HG03280 (cell line): ENCODE data around the gene MYO9B.
"Not testable (repeated sequence)": the region's sequence is repeated elsewhere in the genome, so short reads cannot be mapped to it uniquely, and the experiment has no call there.

Experiments
- ATAC-seq: cut with Tn5 transposase; IDR thresholded peaks from one replicate; pipeline ENCODE4 v1.9.1; 2021; ENCODE audit warnings: mild to moderate bottlenecking, moderate library complexity; ENCODE audit not compliant: unreplicated experiment

The MYO9B gene

DNA sequence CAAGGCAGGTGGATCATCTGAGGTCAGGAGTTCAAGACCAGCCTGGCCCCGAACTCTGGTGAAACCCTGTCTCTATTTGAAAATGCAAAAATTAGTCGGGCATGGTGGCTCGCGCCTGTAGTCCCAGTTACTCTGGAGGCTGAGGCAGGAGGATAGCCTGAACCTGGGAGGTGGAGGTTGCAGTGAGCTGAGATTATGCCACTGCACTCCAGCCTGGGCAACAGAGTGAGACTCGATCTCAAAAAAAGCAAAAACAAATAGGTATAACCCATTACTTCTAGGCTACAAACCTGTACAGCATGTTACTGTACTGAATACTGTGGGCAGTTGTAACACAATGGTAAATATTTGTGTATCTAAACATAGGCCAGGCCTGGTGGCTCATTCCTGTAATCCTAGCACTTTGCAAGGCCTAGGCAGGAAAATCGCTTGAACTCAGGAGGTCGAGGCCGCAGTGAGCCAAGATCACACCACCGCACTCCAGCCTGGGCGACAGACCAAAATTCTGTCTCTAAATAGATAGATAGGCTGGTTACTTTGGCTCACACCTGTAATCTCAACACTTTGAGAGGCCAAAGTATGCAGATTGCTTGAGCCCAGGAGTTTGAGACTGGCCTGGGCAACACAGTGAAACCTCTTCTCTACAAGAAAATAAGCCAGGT is 63.5 kb downstream of the MYO9B start:
- ATAC-seq, result no peak

DNA sequence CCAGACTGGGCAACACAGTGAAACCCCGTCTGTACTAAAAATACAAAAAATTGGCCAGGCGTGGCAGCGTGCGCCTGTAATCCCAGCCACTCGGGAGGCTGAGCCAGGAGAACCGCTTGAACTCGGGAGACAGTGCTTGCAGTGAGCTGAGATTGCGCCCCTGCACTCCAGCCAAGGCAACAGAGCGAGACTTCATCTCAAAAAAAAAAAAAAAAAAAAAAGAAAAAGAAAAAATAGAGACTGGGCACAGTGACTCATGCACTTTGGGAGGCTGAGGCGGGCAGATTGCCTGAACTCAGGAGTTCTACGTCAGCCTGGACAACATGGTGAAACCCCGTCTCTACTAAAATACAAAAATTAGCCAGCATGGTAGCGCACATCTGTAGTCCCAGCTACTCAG is 69.2 kb downstream of the MYO9B start:
- ATAC-seq, result not testable (repeated sequence)

DNA sequence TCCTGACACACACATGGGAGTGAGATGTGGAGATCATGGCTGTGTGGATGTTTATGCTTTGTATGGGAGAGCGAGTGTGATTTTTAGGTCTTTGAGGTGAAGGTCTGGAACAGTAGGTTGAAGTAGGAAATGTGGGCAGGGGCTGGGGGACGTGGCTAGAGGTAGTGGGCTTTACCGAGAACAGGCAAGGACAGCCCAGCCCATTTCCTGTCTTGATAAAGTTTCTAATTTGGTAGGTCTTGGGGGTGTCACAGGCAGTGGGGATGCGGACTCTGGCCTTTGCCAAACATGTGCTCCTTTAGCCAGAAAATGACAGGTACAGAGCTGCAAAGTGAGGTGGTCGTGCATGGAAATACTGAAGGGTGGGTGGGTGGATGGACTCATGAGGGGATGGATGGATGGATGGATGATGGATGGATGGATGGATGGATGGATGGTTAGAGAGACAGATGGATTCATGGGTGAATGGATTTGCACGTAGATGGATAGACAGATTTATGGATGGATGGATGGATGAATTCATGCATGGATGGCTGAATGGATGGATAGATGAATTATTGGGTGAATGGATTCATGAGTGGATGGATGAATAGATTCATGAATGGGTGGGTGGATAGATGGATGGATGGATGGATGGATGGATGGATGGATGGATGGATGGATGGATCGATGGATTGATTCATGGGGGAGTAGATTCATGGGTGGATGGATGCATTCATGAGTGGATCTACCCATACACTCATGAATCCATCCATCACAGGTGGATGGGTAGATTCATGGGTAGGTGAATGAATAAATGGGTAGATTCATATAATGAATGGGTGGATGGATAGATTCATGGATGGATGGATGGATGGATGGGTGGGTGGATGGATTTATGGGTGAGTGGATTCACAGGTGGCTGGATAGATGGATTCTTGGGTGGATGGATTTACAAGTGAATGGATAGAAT is 70.2 kb downstream of the MYO9B start:
- ATAC-seq, result no peak

DNA sequence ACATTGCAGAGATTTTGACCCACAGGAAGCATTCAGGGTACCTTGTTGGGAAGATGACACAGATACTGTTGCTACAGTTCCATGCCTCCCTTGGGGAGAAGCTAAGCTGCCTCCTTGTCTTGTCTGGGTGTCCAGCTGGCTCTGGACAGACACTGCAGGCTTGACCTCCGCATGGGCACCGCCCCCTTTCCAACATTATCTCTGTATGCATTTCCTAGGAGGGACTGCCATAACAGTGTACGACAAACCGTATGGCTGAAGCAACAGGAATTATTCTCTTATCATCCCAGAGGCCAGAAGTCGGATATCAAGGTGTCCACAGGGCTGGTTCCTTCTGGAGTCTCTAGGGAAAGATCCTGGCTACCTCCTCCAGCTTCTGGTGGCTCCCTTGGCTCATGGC is 72.6 kb downstream of the MYO9B start:
- ATAC-seq, result no peak

DNA sequence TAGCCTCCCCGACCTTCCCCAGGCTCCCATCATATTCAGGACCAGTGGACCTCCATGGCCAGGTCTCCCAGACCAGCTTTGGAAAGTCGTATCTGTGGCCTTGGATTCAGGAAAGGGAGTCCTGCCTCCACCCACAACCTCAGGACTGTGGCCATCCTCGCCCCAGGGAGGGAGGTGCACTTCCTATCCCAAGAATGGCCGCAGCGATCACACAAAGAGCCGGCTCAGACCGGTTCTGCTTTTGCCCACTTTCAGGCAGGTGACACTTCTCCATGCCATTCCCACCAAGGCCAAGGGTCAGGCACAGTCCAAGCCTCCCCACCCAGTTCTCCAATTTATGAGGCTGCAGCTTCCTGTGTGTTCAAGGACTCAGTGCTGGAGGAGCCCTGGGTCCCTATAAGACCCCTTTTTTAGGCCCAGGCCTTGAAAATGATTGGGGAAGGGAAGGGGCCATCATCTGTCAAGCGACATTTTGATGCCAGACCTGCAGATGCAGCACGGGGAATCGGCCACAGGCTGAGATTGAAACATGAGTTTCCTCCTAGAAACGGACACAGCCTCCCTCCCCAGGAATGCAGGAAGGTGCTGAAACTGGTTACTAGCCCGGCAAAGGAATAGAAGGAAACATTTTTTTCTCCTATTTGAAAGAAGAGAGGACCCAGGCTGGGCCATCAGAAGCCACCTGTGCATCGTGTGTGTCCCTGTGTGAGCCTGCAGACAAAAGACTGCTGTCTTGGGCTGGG is 74.0 kb downstream of the MYO9B start:
- no peak for ATAC-seq

- ATAC-seq, result no peak
Measured at GRCh38 chr19:17153996-17154395, 78.4 kb downstream of the MYO9B start.

- no peak for ATAC-seq
Measured at GRCh38 chr19:17155251-17155650, 79.7 kb downstream of the MYO9B start.

GRCh38 chr19:17156296-17156946 is 80.8 kb downstream of the MYO9B start:
- ATAC-seq, result no peak

DNA sequence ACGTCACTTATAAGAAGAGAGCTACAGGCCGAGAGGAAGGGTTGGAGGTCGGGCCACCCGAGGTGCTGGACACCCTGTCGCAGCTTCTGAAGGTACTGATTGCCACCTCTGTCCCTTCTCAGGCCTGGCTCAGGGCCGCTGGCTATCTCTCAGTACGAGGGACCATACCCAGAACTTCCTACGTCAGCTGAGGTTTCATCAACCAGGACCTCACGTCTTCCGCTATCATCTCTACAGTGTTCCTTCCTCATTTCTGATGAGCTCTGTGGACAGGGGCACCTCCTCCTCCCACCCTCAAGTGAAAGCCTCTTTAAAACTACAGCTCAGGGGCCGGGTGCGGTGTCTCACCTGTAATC is 81.3 kb downstream of the MYO9B start:
- ATAC-seq, result no peak

DNA sequence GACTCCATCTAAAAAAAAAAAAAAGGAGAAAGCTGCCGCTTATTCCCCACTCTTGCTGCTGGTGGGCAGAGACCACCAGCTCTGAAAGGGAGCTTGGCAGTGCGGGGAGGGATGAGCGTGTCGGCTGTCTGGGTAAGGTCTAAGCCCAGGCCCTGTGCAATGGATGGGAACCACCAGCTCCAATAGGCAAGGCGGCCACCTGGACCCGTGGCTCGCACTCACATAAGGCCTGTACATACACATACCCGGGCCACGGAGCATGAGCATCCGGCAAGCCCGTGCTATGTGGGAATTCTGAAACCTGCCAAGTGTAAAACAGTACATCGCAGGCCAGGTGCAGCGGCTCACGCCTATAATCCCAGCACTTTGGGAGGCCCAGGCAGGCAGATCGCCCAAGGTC is 83.0 kb downstream of the MYO9B start:
- ATAC-seq, result no peak

GRCh38 chr19:17159466-17160393 is 84.2 kb downstream of the MYO9B start:
- ATAC-seq, result no peak

DNA sequence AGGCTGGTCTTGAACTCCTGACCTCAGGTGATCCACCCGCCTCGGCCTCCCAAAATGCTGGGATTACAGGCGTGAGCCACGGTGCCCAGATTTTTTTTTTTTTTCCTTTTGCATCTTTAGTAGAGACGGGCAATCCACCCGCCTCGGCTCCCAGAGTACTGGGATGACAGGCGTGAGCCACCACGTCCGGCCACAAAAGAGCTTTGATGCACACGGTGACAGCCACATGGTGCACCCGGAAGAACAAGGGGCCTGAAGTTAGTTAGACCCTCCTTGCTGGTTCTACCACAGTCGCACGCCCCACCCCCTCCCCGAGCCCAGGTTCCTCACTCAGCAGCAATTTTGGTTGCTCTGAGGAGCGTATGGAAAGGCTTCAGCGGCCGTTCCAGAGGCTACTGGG is 85.3 kb downstream of the MYO9B start:
- no peak for ATAC-seq

- not testable (repeated sequence) for ATAC-seq
Measured at GRCh38 chr19:17162131-17162530, 86.6 kb downstream of the MYO9B start.

- no peak for ATAC-seq
Measured at GRCh38 chr19:17162580-17162979, 87.0 kb downstream of the MYO9B start.

DNA sequence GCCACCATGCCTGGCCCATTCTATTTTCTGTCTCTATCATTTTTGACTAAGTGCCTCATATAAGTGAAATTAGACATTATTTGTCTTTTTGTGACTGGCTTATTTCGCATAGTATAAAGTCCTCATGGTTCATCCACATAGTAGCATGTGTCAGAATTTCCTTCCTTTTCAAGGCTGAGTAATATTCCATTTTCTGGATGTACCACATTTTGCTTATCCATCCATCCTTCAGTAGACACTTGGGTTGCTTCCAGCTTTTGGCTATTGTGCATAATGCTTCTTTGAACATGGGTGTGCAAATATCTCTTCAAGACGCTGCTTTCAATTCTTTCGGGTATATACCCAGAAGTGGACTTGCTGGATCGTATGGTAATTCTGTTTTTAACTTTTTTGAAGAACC is 88.1 kb downstream of the MYO9B start:
- no peak for ATAC-seq

GRCh38 chr19:17164639-17165038 is 89.1 kb downstream of the MYO9B start:
- ATAC-seq, result no peak

DNA sequence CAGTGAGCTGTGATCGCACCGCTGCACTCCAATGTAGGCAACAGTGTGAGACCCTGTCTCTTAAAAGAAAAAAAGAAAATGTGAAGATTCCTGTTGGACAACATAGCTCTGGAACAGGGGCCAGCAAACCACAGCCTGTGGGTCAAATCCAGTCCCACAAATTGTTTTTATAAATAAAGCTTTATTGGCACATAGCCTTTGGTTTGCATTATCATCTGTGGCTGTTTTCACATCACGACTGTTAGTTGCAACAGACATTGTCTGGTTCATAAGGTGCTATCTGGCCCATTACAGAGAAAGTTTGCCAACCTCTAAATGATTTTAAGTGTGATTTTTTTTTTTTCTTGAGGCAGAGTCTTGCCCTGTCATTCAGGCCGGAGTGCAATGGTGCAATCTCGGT is 90.1 kb downstream of the MYO9B start:
- ATAC-seq, result no peak

DNA sequence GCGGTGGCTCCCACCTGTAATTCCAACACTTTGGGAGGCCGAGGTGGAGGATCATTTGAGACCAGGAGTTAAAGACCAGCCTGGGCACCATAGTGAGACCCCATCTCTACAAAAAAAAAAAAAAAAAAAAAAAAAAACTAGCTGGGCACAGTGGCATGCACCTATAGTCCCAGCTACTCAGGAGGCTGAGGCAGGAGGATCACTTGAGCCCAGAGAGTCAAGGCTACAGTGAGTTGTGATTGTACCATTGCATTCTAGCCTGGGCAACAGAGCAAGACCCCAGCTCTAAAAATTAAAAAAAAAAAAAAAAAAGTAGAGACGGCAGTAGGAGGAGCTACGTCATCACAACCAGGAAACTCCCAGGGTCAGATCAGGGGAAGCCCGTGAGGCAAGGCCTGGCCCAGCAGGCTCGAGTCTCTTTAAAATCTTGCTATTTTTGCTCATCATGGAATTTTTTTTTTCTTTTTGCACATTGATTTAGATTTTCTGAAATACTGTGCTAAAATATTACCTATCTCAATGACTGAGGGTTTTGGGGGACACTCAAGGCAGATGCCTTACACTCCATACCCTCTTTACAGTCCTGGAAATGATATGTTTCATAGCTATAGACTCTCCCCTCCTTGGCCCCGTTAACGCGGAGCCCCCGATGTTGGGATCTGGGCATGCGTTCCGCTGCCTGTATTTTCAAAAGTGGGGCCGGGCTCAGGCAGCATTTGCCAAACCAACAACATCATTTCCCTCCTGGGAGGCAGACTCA is 95.1 kb downstream of the MYO9B start:
- no peak for ATAC-seq

- ATAC-seq, result no peak
Measured at GRCh38 chr19:17171874-17172273, 96.3 kb downstream of the MYO9B start.
